ENCODE results near the gene MTR. TPM values are rescaled to one million over a fixed set of nuclear protein-coding genes. Genes with fewer than 3 reads are reported as not detected.

Gene MTR
- total and polyA plus RNA-seq, 4 donors, result 4.4 to 49.3 (median 21.6) TPM

- Histone ChIP-seq H3K4me3 (no peak overlapping the region), H3K4me1 (ENCODE audit: control insufficient read depth in 5 of 5, insufficient read depth in 5 of 5, low read length in 5 of 5) (peaks cover 0 to 8% (median 0%) of the 10 kb centered on the region in 5 donors), H3K9me3 (ENCODE audit: control insufficient read depth in 4 of 4, insufficient read depth in 3 of 4, low read length in 3 of 4) (no peaks in the 10 kb centered on the region), H3K36me3 (ENCODE audit: control insufficient read depth in 4 of 4, insufficient read depth in 4 of 4, low read length in 4 of 4) (peaks cover 0 to 17% (median 0%) of the 10 kb centered on the region in 4 donors), H3K9ac (ENCODE audit: insufficient read depth in 1 of 2, low read length in 2 of 2) (no peak overlapping the region), H3K27ac (ENCODE audit: low read depth in 1 of 2, low read length in 1 of 2) (peak overlapping the region in 1 of 2 donors; percentile 2), H3K27me3 (ENCODE audit: control insufficient read depth in 3 of 3, insufficient read depth in 3 of 3, low read length in 2 of 3) (no peaks in the 10 kb centered on the region)
- ATAC-seq (ENCODE audit: insufficient read depth, low FRiP score) (no peak), DNase-seq (peak; percentile 52 to 64 (median 61))
- 68 to 74% methylated on average over 5 of the region's 5 CpGs for WGBS, 2 donors
- TF ChIP-seq CTCF (IDR thresholded peaks at IDR 0.05; ENCODE audit: control extremely low read depth, extremely low read depth), result no peak
Measured at GRCh38 chr1:236753516-236753915, 41.6 kb upstream of the MTR start.

GRCh38 chr1:236753964-236754363 lies 41.1 kb upstream of the MTR start:
- Histone ChIP-seq H3K36me3 (ENCODE audit: control insufficient read depth in 4 of 4, insufficient read depth in 4 of 4, low read length in 4 of 4) (peaks cover 0 to 12% (median 0%) of the 10 kb centered on the region in 4 donors), H3K9ac (ENCODE audit: insufficient read depth in 1 of 2, low read length in 2 of 2) (no peak overlapping the region), H3K27ac (ENCODE audit: low read depth in 1 of 2, low read length in 1 of 2) (peak overlapping the region in 1 of 2 donors; percentile 2), H3K4me3 (no peak overlapping the region), H3K9me3 (ENCODE audit: control insufficient read depth in 4 of 4, insufficient read depth in 3 of 4, low read length in 3 of 4) (no peaks in the 10 kb centered on the region), H3K4me1 (ENCODE audit: control insufficient read depth in 5 of 5, insufficient read depth in 5 of 5, low read length in 5 of 5) (peaks cover 0 to 8% (median 0%) of the 10 kb centered on the region in 5 donors), H3K27me3 (ENCODE audit: control insufficient read depth in 3 of 3, insufficient read depth in 3 of 3, low read length in 2 of 3) (no peaks in the 10 kb centered on the region)
- DNase-seq (no peak), ATAC-seq (ENCODE audit: insufficient read depth, low FRiP score) (no peak)
- WGBS, 2 donors, result 84 to 91% methylated on average over 14 of the region's 14 CpGs
- no peak for TF ChIP-seq CTCF (IDR thresholded peaks at IDR 0.05; ENCODE audit: control extremely low read depth, extremely low read depth)

GRCh38 chr1:236754525-236755210 lies 40.4 kb upstream of the MTR start:
- no peaks in the 10 kb centered on the region for H3K27me3 ChIP-seq (ENCODE audit: control insufficient read depth in 3 of 3, insufficient read depth in 3 of 3, low read length in 2 of 3)
- 85 to 96% methylated on average over 18 of the region's 18 CpGs for WGBS, 2 donors
- no peak overlapping the region for H3K9ac ChIP-seq (ENCODE audit: insufficient read depth in 1 of 2, low read length in 2 of 2)
- peaks cover 0 to 8% (median 0%) of the 10 kb centered on the region in 5 donors for H3K4me1 ChIP-seq (ENCODE audit: control insufficient read depth in 5 of 5, insufficient read depth in 5 of 5, low read length in 5 of 5)
- no peak overlapping the region for H3K27ac ChIP-seq (ENCODE audit: low read depth in 1 of 2, low read length in 1 of 2)
- H3K4me3 ChIP-seq, result no peak overlapping the region
- peaks cover 0 to 12% (median 0%) of the 10 kb centered on the region in 4 donors for H3K36me3 ChIP-seq (ENCODE audit: control insufficient read depth in 4 of 4, insufficient read depth in 4 of 4, low read length in 4 of 4)
- no peak for TF ChIP-seq CTCF (IDR thresholded peaks at IDR 0.05; ENCODE audit: control extremely low read depth, extremely low read depth)
- no peak for DNase-seq
- no peak for ATAC-seq (ENCODE audit: insufficient read depth, low FRiP score)
- H3K9me3 ChIP-seq (ENCODE audit: control insufficient read depth in 4 of 4, insufficient read depth in 3 of 4, low read length in 3 of 4), result no peaks in the 10 kb centered on the region
